C4-2B (cell line): ENCODE measurements around the gene RNU1-2.

Experiments
- CTCF ChIP-seq: fragments of 450-650 bp; conservative IDR thresholded peaks from 2 replicates; pipeline ENCODE4 v1.5.1; 2017; ENCODE audit warnings: mild to moderate bottlenecking
- ZFX ChIP-seq: fragments of 450-650 bp; IDR thresholded peaks from 2 replicates; pipeline ENCODE4 v1.6.1; 2017

- TF ChIP-seq CTCF: no peak
- no peak for TF ChIP-seq ZFX
Observed at GRCh38 chr1:16927711-16928485, 32.1 kb downstream of the RNU1-2 start.
